H1 (cell line): ENCODE measurements around the gene SMAD7.

ENCODE experiments used
- CBX5 ChIP-seq: fragments of 300-800, 300-1000 bp; sonication (generic); IDR thresholded peaks from 2 replicates; pipeline ENCODE4 v1.7.1; 2016; ENCODE audit warnings: antibody characterized with exemption, low read length, low read depth
- EP300 ChIP-seq, 2 experiments: IDR thresholded peaks; 1 replicate in 1 of 2; 2 replicates in 1 of 2; pipeline ENCODE4 v1.6.1; 2011 to 2012; ENCODE audit warnings: low read depth in 2 of 2, low read length in 2 of 2, mild to moderate bottlenecking in 2 of 2, borderline replicate concordance in 1 of 2, inconsistent platforms in 1 of 2, moderate library complexity in 1 of 2
- POLR2AphosphoS5 ChIP-seq: IDR thresholded peaks from 2 replicates; pipeline ENCODE4 v1.6.1; 2011; ENCODE audit warnings: low read depth, low read length
- SIRT6 ChIP-seq: IDR thresholded peaks from one replicate; pipeline ENCODE4 v1.7.1; 2012; ENCODE audit warnings: low read length, inconsistent platforms
- TF ChIP-seq, protein P1 (sequence below), 3 experiments: IDR thresholded peaks; 1 replicate in 2 of 3; 2 replicates in 1 of 3; pipeline versions ENCODE4 v1.5.1 to v1.6.1; 2011; ENCODE audit warnings: low read length in 3 of 3, mild to moderate bottlenecking in 3 of 3, inconsistent platforms in 2 of 3, low read depth in 1 of 3, moderate library complexity in 1 of 3; ENCODE audit not compliant: insufficient read depth in 1 of 3; ENCODE audit errors: control extremely low read depth in 1 of 3

DNA sequence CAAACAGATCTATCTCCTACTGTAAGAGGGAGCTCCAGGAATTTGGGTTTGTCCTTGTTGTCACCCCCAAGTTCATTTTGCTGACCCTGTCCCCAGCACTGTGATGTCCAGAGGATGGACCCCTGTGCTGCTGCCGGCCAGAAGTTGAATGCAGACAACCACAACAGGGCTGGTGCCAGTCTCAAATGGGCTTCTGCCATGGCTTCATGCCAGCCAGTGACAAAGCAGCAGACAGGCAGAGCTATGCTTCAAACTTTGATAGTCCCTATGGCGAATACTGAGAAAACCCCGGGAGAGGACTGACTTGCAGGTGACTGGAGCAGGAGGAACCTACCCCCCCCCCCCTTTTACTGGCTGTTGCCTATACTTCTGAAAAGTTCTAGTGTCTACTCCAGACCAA, 3.2 kb downstream of the SMAD7 start:
- TF ChIP-seq EP300 (IDR thresholded peaks at IDR 0.05; ENCODE audit: borderline replicate concordance in 1 of 2, low read depth in 2 of 2, low read length in 2 of 2) = no peak
- no peak for TF ChIP-seq CBX5
- TF ChIP-seq, protein P1, sequence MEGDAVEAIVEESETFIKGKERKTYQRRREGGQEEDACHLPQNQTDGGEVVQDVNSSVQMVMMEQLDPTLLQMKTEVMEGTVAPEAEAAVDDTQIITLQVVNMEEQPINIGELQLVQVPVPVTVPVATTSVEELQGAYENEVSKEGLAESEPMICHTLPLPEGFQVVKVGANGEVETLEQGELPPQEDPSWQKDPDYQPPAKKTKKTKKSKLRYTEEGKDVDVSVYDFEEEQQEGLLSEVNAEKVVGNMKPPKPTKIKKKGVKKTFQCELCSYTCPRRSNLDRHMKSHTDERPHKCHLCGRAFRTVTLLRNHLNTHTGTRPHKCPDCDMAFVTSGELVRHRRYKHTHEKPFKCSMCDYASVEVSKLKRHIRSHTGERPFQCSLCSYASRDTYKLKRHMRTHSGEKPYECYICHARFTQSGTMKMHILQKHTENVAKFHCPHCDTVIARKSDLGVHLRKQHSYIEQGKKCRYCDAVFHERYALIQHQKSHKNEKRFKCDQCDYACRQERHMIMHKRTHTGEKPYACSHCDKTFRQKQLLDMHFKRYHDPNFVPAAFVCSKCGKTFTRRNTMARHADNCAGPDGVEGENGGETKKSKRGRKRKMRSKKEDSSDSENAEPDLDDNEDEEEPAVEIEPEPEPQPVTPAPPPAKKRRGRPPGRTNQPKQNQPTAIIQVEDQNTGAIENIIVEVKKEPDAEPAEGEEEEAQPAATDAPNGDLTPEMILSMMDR (IDR thresholded peaks at IDR 0.05; ENCODE audit: control extremely low read depth in 1 of 3, insufficient read depth in 1 of 3, low read depth in 1 of 3, low read length in 3 of 3) = no peak
- TF ChIP-seq POLR2AphosphoS5 = no peak
- TF ChIP-seq SIRT6 = no peak
